NCI-H128 (cell line): ENCODE data around the gene PRSS8.
A peak's percentile ranks its signal among the peaks of the same experiment; 100 is the strongest.

Experiments
- DNase-seq: peaks from one replicate; lab custom pipeline; 2025; ENCODE audit not compliant: unreplicated experiment; lab: John Stamatoyannopoulos, UW

Gene PRSS8

GRCh38 chr16:31129568-31130335 is 5.8 kb downstream of the PRSS8 start:
- DNase-seq, result no peak

- DNase-seq, result no peak
Measured at GRCh38 chr16:31128711-31129567, 6.6 kb downstream of the PRSS8 start.

GRCh38 chr16:31127182-31127581 is 8.3 kb downstream of the PRSS8 start:
- DNase-seq, result no peak

- DNase-seq, result no peak
Measured at GRCh38 chr16:31125844-31126243, 9.7 kb downstream of the PRSS8 start.

GRCh38 chr16:31120129-31120528 is 15.4 kb downstream of the PRSS8 start:
- DNase-seq, result no peak

- no peak for DNase-seq
Measured at GRCh38 chr16:31118223-31119155, 17.0 kb downstream of the PRSS8 start.

- DNase-seq, result peak; percentile 90
Measured at GRCh38 chr16:31117384-31118222, 17.9 kb downstream of the PRSS8 start, which contains the start of gene KAT8. Gene KAT8 (plus strand): TSS chr16:31117664. CDS start chr16:31117682, 18 bp downstream.

GRCh38 chr16:31114468-31114867 is 21.1 kb downstream of the PRSS8 start:
- no peak for DNase-seq

- no peak for DNase-seq
Measured at GRCh38 chr16:31113121-31114120, 22.1 kb downstream of the PRSS8 start.

GRCh38 chr16:31112711-31113110 is 22.8 kb downstream of the PRSS8 start:
- DNase-seq, result no peak

- DNase-seq, result no peak
Measured at GRCh38 chr16:31111881-31112466, 23.6 kb downstream of the PRSS8 start.

- no peak for DNase-seq
Measured at GRCh38 chr16:31110106-31111034, 25.2 kb downstream of the PRSS8 start.

GRCh38 chr16:31109622-31110021 is 25.9 kb downstream of the PRSS8 start:
- no peak for DNase-seq

- no peak for DNase-seq
Measured at GRCh38 chr16:31108794-31109558, 26.6 kb downstream of the PRSS8 start.

- peak; percentile 31 for DNase-seq
Measured at GRCh38 chr16:31108035-31108793, 27.3 kb downstream of the PRSS8 start, which contains the start of gene BCKDK. Gene BCKDK (plus strand): TSS chr16:31108386. CDS start chr16:31109224, 838 bp downstream.

GRCh38 chr16:31107465-31107867 is 28.1 kb downstream of the PRSS8 start:
- no peak for DNase-seq
